IMR-90 (cell line): ENCODE data around the gene DCDC2B. TPM values are rescaled to one million over a fixed set of nuclear protein-coding genes. Genes with fewer than 3 reads are reported as not detected.

ENCODE experiments used
- ATAC-seq: fragments of 200-7000 bp; cut with Tn5 transposase; 2 replicates; pipeline ENCODE4 v1.9.1; 2020; ENCODE audit warnings: low read depth, mild to moderate bottlenecking, moderate library complexity
- BruUV-seq: library from RNA; stranded (reverse); fragments of 400-500 nt; replicated peaks from 2 replicates; lab custom pipeline; 2021; lab: Mats Ljungman, UMichigan
- CTCF ChIA-PET: fragments of 300-600 bp; formaldehyde crosslinking; extraction: SDS; loops from one replicate; lab custom pipeline; 2021; ENCODE audit warnings: antibody characterized with exemption; lab: Yijun Ruan, JAX
- POLR2A ChIA-PET: fragments of 300-600 bp; sonication (Branson Sonifier 250); formaldehyde crosslinking; loops from one replicate; lab custom pipeline; 2022; ENCODE audit warnings: antibody characterized with exemption; ENCODE audit not compliant: unreplicated experiment; lab: Charles Lee
- DNase-seq: peaks from one replicate; pipeline ENCODE4 v3.0.0; 2013
- H2AFZ ChIP-seq: replicated peaks from 2 replicates; pipeline ENCODE3; 2013; ENCODE audit warnings: low read length, mild to moderate bottlenecking; ENCODE audit not compliant: poor library complexity
- H2AK5ac ChIP-seq: 2 replicates; pipeline ENCODE4 v1.6.1; 2013; ENCODE audit warnings: low read depth, low read length, inconsistent platforms
- H2AK9ac ChIP-seq: replicated peaks from 2 replicates; pipeline ENCODE3; 2013; ENCODE audit warnings: mild to moderate bottlenecking, low read depth, low read length, moderate library complexity; ENCODE audit not compliant: poor library complexity
- H2BK120ac ChIP-seq: 2 replicates; pipeline ENCODE4 v1.6.1; 2013; ENCODE audit warnings: low read depth, low read length, inconsistent platforms
- H2BK15ac ChIP-seq: 3 replicates; pipeline ENCODE4 v1.6.1; 2013; ENCODE audit warnings: low read depth, low read length, inconsistent platforms
- H2BK20ac ChIP-seq: 2 replicates; pipeline ENCODE4 v1.6.1; 2013; ENCODE audit warnings: low read depth, mild to moderate bottlenecking, inconsistent platforms, low read length, moderate library complexity
- H2BK5ac ChIP-seq: 2 replicates; pipeline ENCODE4 v1.6.1; 2013; ENCODE audit warnings: mild to moderate bottlenecking, low read depth, low read length, inconsistent platforms; ENCODE audit not compliant: poor library complexity, severe bottlenecking
- H3K14ac ChIP-seq: replicated peaks from 2 replicates; pipeline ENCODE4 v1.6.1; 2013; ENCODE audit warnings: low read depth, low read length, inconsistent platforms
- H3K18ac ChIP-seq: 2 replicates; pipeline ENCODE4 v1.6.1; 2013; ENCODE audit warnings: low read depth, low read length, control low read depth
- H3K23ac ChIP-seq: 2 replicates; pipeline ENCODE4 v1.6.1; 2013; ENCODE audit warnings: low read depth, low read length, inconsistent platforms
- H3K27ac ChIP-seq: 2 replicates; pipeline ENCODE4 v1.5.1; 2013; ENCODE audit warnings: mild to moderate bottlenecking, control low read depth, low read length; ENCODE audit not compliant: insufficient read depth
- H3K27me3 ChIP-seq: 2 replicates; pipeline ENCODE4 v1.6.1; 2013; ENCODE audit warnings: low read length; ENCODE audit not compliant: control insufficient read depth, insufficient read depth
- H3K36me3 ChIP-seq: 2 replicates; pipeline ENCODE4 v1.6.1; 2013; ENCODE audit warnings: low read length, mixed read lengths; ENCODE audit not compliant: control insufficient read depth, insufficient read depth
- H3K4ac ChIP-seq: 2 replicates; pipeline ENCODE4 v1.6.1; 2013; ENCODE audit warnings: low read depth, low read length, inconsistent platforms
- H3K4me1 ChIP-seq: 2 replicates; pipeline ENCODE4 v1.6.1; 2013; ENCODE audit warnings: low read length, mixed read lengths; ENCODE audit not compliant: control insufficient read depth, insufficient read depth
- H3K4me2 ChIP-seq: 2 replicates; pipeline ENCODE4 v1.6.1; 2013; ENCODE audit warnings: low read depth, mild to moderate bottlenecking, control low read depth, low read length, moderate library complexity
- H3K4me3 ChIP-seq: 2 replicates; pipeline ENCODE4 v1.5.1; 2013; ENCODE audit warnings: low read depth, mild to moderate bottlenecking, control low read depth, low read length, moderate library complexity; ENCODE audit not compliant: insufficient read depth
- H3K56ac ChIP-seq: 2 replicates; pipeline ENCODE4 v1.6.1; 2013; ENCODE audit warnings: low read length, inconsistent platforms; ENCODE audit not compliant: insufficient read depth; ENCODE audit errors: extremely low read depth
- H3K79me1 ChIP-seq, 2 experiments: 2 replicates each; pipeline ENCODE4 v1.6.1; 2013; ENCODE audit warnings: low read length in 2 of 2, inconsistent platforms in 1 of 2, low read depth in 1 of 2
- H3K9ac ChIP-seq: 2 replicates; pipeline ENCODE4 v1.6.1; 2013; ENCODE audit warnings: low read depth, low read length, control low read depth
- H3K9me1 ChIP-seq: 2 replicates; pipeline ENCODE4 v1.6.1; 2013; ENCODE audit warnings: low read length, inconsistent platforms; ENCODE audit not compliant: insufficient read depth
- H3K9me3 ChIP-seq: 2 replicates; pipeline ENCODE4 v1.6.1; 2013; ENCODE audit warnings: low read length; ENCODE audit not compliant: control insufficient read depth, insufficient read depth
- H4K20me1 ChIP-seq: 2 replicates; pipeline ENCODE4 v1.6.1; 2013; ENCODE audit warnings: low read length, inconsistent platforms; ENCODE audit not compliant: insufficient read depth
- H4K5ac ChIP-seq: 2 replicates; pipeline ENCODE4 v1.6.1; 2013; ENCODE audit warnings: mild to moderate bottlenecking, low read depth, low read length, control low read depth
- H4K8ac ChIP-seq, 2 experiments: 2 replicates each; pipeline ENCODE4 v1.6.1; 2013; ENCODE audit warnings: low read depth in 2 of 2, low read length in 2 of 2, control low read depth in 1 of 2, inconsistent platforms in 1 of 2
- H4K91ac ChIP-seq: 2 replicates; pipeline ENCODE4 v1.6.1; 2013; ENCODE audit warnings: low read depth, low read length, inconsistent platforms; ENCODE audit not compliant: insufficient read depth
- BHLHE40 ChIP-seq: fragments of 150-350 bp; IDR thresholded peaks from 2 replicates; pipeline ENCODE4 v1.6.1; 2016; ENCODE audit warnings: mild to moderate bottlenecking, low read depth, low read length
- CHD1 ChIP-seq: IDR thresholded peaks from 2 replicates; pipeline ENCODE4 v1.6.1; 2012; ENCODE audit warnings: low read depth, low read length, improper control_type of control experiment
- MAZ ChIP-seq: IDR thresholded peaks from 2 replicates; pipeline ENCODE4 v1.6.1; 2012; ENCODE audit warnings: low read depth, mild to moderate bottlenecking, low read length, improper control_type of control experiment, moderate library complexity, borderline replicate concordance
- MXI1 ChIP-seq: IDR thresholded peaks from 2 replicates; pipeline ENCODE4 v1.6.1; 2012; ENCODE audit warnings: low read depth, mild to moderate bottlenecking, low read length, moderate library complexity, borderline replicate concordance
- NFE2L2 ChIP-seq: fragments of 150-350 bp; IDR thresholded peaks from 2 replicates; pipeline ENCODE4 v1.6.1; 2016; ENCODE audit warnings: low read depth, mild to moderate bottlenecking, low read length
- POLR2A ChIP-seq: IDR thresholded peaks from 2 replicates; pipeline ENCODE4 v1.6.1; 2012; ENCODE audit warnings: mild to moderate bottlenecking, low read depth, low read length
- RCOR1 ChIP-seq: IDR thresholded peaks from 2 replicates; pipeline ENCODE4 v1.6.1; 2012; ENCODE audit warnings: mild to moderate bottlenecking, low read length, improper control_type of control experiment; ENCODE audit not compliant: insufficient replicate concordance
- RFX5 ChIP-seq: IDR thresholded peaks from 2 replicates; pipeline ENCODE4 v1.8.0; 2012; ENCODE audit warnings: low read depth, mild to moderate bottlenecking, low read length, moderate library complexity
- SMC3 ChIP-seq: fragments of 150-350 bp; IDR thresholded peaks from 2 replicates; pipeline ENCODE4 v1.6.1; 2016; ENCODE audit warnings: low read depth, mild to moderate bottlenecking, antibody characterized with exemption, low read length, moderate library complexity
- USF2 ChIP-seq: fragments of 150-350 bp; IDR thresholded peaks from 2 replicates; pipeline ENCODE4 v1.6.1; 2017; ENCODE audit warnings: mild to moderate bottlenecking, antibody characterized with exemption, low read length, low read depth
- WGBS, 2 experiments: methylation state at CpG; one replicate each; pipeline versions ENCODE4 v1.1.5 to v1.1.7; 2013; ENCODE audit warnings: missing lambda C conversion rate in 2 of 2; ENCODE audit not compliant: insufficient read length in 1 of 2; ENCODE audit errors: extremely low coverage in 2 of 2; 5-methylcytosine and 5-hydroxymethylcytosine counted together
- dilution Hi-C: fragments of 300-500 bp; cut with HindIII; formaldehyde crosslinking; loops from one replicate; pipeline ENCODE4 v1.14.3; 2018; ENCODE audit warnings: low sequenced_read_pairs; ENCODE audit not compliant: unreplicated experiment
- in situ Hi-C: fragments of 300-500 bp; cut with MboI; formaldehyde crosslinking; loops from 3 replicates; pipeline ENCODE4 v1.14.3; 2019; ENCODE audit warnings: low sequenced_read_pairs, inconsistent platforms, mixed read lengths
- intact Hi-C: fragments of 100-400 bp; cut with micrococcal nuclease; formaldehyde crosslinking; loops from 2 replicates; pipeline ENCODE4 v1.10.0; 2022
- polyA plus RNA-seq, 3 experiments: library from polyadenylated mRNA; depleted of rRNA; stranded (reverse); fragments of >200 nt; gene quantifications; 2 replicates each; pipeline ENCODE4 v1.2.3, GENCODE V29; 2012; ENCODE audit warnings: low replicate concordance in 1 of 3
- total RNA-seq: library from RNA; depleted of rRNA; stranded (reverse); fragments of >200 nt; gene quantifications from 2 replicates; pipeline ENCODE4 v1.2.3, GENCODE V29; 2012

The DCDC2B gene
- total and polyA plus RNA-seq, 2 of the 4 experiments (the other 2 are of a cell fraction): not detected

DNA sequence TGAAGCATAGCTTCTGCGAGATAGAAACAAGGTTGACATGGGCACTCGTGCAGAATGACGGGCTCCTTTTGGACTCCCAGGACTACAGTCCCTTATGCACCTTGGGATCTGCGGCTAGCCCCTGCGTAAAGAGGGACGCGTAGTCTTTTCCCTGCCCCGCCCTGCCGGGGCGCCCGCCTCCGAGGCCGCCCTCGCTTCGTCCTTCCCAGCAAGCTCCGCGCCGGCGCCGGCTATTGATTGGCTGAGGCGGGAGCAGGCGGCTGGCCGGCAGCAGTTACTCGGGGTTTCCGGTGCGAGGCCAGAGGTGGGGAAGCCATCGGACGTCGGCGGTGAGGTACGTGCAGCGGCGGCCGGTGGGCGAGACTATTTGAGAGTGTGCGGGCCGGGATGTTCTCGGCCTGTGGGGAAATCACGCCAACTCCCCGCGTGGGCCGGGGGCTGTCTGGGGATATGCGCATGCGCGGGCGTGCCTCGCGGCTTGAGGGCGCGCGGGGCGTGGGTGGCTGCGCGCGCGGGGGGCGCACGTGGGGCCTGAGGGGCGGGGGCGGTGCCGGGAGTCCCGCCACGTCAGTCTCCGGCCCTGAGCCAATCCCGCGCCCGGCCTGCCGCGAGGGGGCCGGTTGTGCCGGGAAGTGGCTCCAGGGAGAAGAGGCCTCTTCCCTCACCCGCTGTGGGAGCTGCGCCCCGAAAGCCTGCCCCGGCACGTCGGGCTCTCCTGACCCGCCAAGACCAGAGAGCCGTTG, 29.3 kb upstream of the DCDC2B start, which contains the start of gene TXLNA:
TXLNA (plus strand) TSS at position 233 of the 743 bp plus-strand sequence. CDS start 671 bp downstream, outside the sequence.
- no TSS peak for BruUV-seq

More for the DNA sequence above, 29.3 kb upstream of the DCDC2B start, which contains the start of gene TXLNA:
- Histone ChIP-seq H2BK5ac (peak within 1 kb of the TSS; percentile 93), H3K4me3 (peak within 1 kb of the TSS; percentile 49), H3K4me1 (peaks cover 21% of the 10 kb centered on the region), H3K9ac (peak within 1 kb of the TSS; percentile 97), H3K23ac (peak within 1 kb of the TSS; percentile 94), H4K20me1 (peaks cover 16% of the 10 kb centered on the region), H3K9me3 (no peaks in the 10 kb centered on the region), H3K18ac (peak within 1 kb of the TSS; percentile 79), H3K9me1 (peaks cover 12% of the 10 kb centered on the region; the same call in 1 of the 2 replicates), H2AK9ac (peak within 1 kb of the TSS; percentile 98), H3K27me3 (no peaks in the 10 kb centered on the region), H4K91ac (peak within 1 kb of the TSS; percentile 95), H3K36me3 (peaks cover 28% of the 10 kb centered on the region), H2BK120ac (peak within 1 kb of the TSS; percentile 86), H3K56ac (peak within 1 kb of the TSS; percentile 97), H3K4me2 (peak within 1 kb of the TSS; percentile 90), H2BK20ac (no peak within 1 kb of the TSS), H3K27ac (peak within 1 kb of the TSS; percentile 91), H3K14ac (peak within 1 kb of the TSS; percentile 96), H3K79me1 (peaks cover 11 to 46% of the 10 kb centered on the region in 2 experiments), H2BK15ac (peak within 1 kb of the TSS; percentile 63; the same call in 1 of the 3 replicates), H2AFZ (peak within 1 kb of the TSS; percentile 98), H4K8ac (peak within 1 kb of the TSS; percentile 95 to 97), H2AK5ac (peak within 1 kb of the TSS; percentile 92), H4K5ac (peak within 1 kb of the TSS; percentile 96), H3K4ac (peak within 1 kb of the TSS; percentile 92)
- 0% methylated on average over 23 of the region's 79 CpGs; no CpG with 5 or more reads in 1 of the 2 experiments for WGBS, 2 experiments
- CTCF ChIA-PET: no interaction called here
- dilution Hi-C loops: no loop called here
- POLR2A ChIA-PET: interaction anchor here (0.5 to 1.0 kb wide), 4 partner anchors 35 to 72 kb away, joined by 3 to 7 read pairs (median 4); partner anchors contain the start of gene KPNA6
- peak; percentile 87 for DNase-seq
- ATAC-seq: peak; percentile 87
- in situ Hi-C loops: no loop called here
- peak; percentile 66 for TF ChIP-seq BHLHE40
- peak; percentile 82; the same call in 1 of the 2 replicates for TF ChIP-seq MAZ
- peak; percentile 62; the same call in 1 of the 2 replicates for TF ChIP-seq MXI1
- TF ChIP-seq CHD1: no peak
- TF ChIP-seq RCOR1: no peak
- no peak for TF ChIP-seq RFX5
- peak; percentile 82 for TF ChIP-seq USF2
- TF ChIP-seq SMC3: 0 out of 2 replicates have a peak, but pooled peaks have one; percentile 13
- no peak for TF ChIP-seq NFE2L2
- peak; percentile 93 for TF ChIP-seq POLR2A
- intact Hi-C loops: loop anchor here (2.0 kb wide), 2 partner anchors 71 to 107 kb away; partner anchors contain the start of genes KPNA6 and TMEM39B
